Kidney (tissue), 14 donors: ENCODE results near the gene SIRT3. TPM values are rescaled to one million over a fixed set of nuclear protein-coding genes. Genes with fewer than 3 reads are reported as not detected.

ENCODE experiments used
- DNase-seq, 5 donors: peaks; one replicate each; pipeline ENCODE4 v3.0.0-alpha.2; 2013 to 2020
- FAIRE-seq: peaks from 2 replicates; lab custom pipeline; 2012; peaks lifted over from hg19 to GRCh38; lab: Jason Lieb, UNC
- H3K27ac ChIP-seq, 2 donors: one replicate each; pipeline ENCODE4 v1.7.0; 2013; ENCODE audit warnings: low read depth in 2 of 2, low read length in 2 of 2, inconsistent platforms in 1 of 2
- H3K27me3 ChIP-seq: one replicate; pipeline ENCODE4 v1.7.1; 2013; ENCODE audit warnings: low read length, inconsistent platforms; ENCODE audit not compliant: control insufficient read depth, insufficient read depth
- H3K36me3 ChIP-seq, 3 donors: one replicate each; pipeline versions ENCODE4 v1.7.0 to v1.7.1; 2013; ENCODE audit warnings: low read length in 3 of 3, control low read depth in 1 of 3, inconsistent platforms in 1 of 3; ENCODE audit not compliant: insufficient read depth in 3 of 3, control insufficient read depth in 2 of 3
- H3K4me1 ChIP-seq, 3 donors: one replicate each; pipeline versions ENCODE4 v1.7.0 to v1.7.1; 2013; ENCODE audit warnings: low read length in 3 of 3, inconsistent platforms in 1 of 3, low read depth in 1 of 3; ENCODE audit not compliant: control insufficient read depth in 2 of 3, insufficient read depth in 2 of 3
- H3K4me3 ChIP-seq, 3 donors: one replicate each; pipeline versions ENCODE4 v1.7.0 to v1.8.1; 2013; ENCODE audit warnings: low read length in 3 of 3, control low read depth in 1 of 3, inconsistent platforms in 1 of 3
- H3K9ac ChIP-seq, 3 donors: one replicate each; pipeline versions ENCODE4 v1.7.0 to v1.7.1; 2013; ENCODE audit warnings: low read length in 3 of 3, control low read depth in 1 of 3, inconsistent platforms in 1 of 3
- H3K9me3 ChIP-seq, 3 donors: one replicate each; pipeline versions ENCODE4 v1.7.0 to v1.7.1; 2013; ENCODE audit warnings: low read length in 3 of 3, control low read depth in 1 of 3, inconsistent platforms in 1 of 3; ENCODE audit not compliant: control insufficient read depth in 2 of 3, insufficient read depth in 1 of 3
- intact Hi-C: fragments of 100-400 bp; cut with DNase I; formaldehyde crosslinking; loops from one replicate; pipeline ENCODE4 v1.11.1; 2022
- polyA plus RNA-seq: library from polyadenylated mRNA; stranded (reverse); fragments of 350-450 nt; fragmentation: Illumina TruSeq; extraction: RNeasy Lipid Tissue Mini Kit (QIAGEN cat#74804); gene quantifications from one replicate; pipeline ENCODE4 v1.2.3, GENCODE V29; 2014; ENCODE audit warnings: low read depth, low replicate concordance; ENCODE audit not compliant: insufficient read depth
- total RNA-seq: library from RNA; stranded (reverse); fragmentation: NEBNext Ultra II Directional; extraction: Animal tissue kit (Norgen Biotek cat#: 25700); gene quantifications from one replicate; pipeline ENCODE4 v1.2.1, GENCODE V29; 2021
- TF ChIP-seq, protein P1 (sequence below): IDR thresholded peaks from 3 replicates; pipeline ENCODE4 v1.5.1; 2012; ENCODE audit warnings: mild to moderate bottlenecking, moderate library complexity, borderline replicate concordance; ENCODE audit not compliant: insufficient read depth; ENCODE audit errors: extremely low read depth
- donor health status: control.
- donor health status: control.
- donor health status: control.
- donor health status: control.
- donor health status: control.
- donor health status: DM: yes; HTN: yes; CAD: no.
- donor health status: Normal renal cell carcinoma (clear cell type).

SIRT3 gene
- total and polyA plus RNA-seq, 2 donors from 2014 or later, result 28.3 to 28.7 TPM

- H3K27ac ChIP-seq, result no peak overlapping the region
- intact Hi-C loops, result no loop called here
- FAIRE-seq, result no peak
Measured at GRCh38 chr11:250740-251299, 14.7 kb upstream of the SIRT3 start.

GRCh38 chr11:250274-250673 is 14.1 kb upstream of the SIRT3 start:
- H3K4me3 ChIP-seq, result no peak overlapping the region
- peaks cover 15 to 40% (median 36%) of the 10 kb centered on the region in 3 donors for H3K36me3 ChIP-seq
- TF ChIP-seq, protein P1, sequence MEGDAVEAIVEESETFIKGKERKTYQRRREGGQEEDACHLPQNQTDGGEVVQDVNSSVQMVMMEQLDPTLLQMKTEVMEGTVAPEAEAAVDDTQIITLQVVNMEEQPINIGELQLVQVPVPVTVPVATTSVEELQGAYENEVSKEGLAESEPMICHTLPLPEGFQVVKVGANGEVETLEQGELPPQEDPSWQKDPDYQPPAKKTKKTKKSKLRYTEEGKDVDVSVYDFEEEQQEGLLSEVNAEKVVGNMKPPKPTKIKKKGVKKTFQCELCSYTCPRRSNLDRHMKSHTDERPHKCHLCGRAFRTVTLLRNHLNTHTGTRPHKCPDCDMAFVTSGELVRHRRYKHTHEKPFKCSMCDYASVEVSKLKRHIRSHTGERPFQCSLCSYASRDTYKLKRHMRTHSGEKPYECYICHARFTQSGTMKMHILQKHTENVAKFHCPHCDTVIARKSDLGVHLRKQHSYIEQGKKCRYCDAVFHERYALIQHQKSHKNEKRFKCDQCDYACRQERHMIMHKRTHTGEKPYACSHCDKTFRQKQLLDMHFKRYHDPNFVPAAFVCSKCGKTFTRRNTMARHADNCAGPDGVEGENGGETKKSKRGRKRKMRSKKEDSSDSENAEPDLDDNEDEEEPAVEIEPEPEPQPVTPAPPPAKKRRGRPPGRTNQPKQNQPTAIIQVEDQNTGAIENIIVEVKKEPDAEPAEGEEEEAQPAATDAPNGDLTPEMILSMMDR, result no peak
- H3K9ac ChIP-seq, result no peak overlapping the region
- H3K4me1 ChIP-seq, result no peaks in the 10 kb centered on the region
- no peak overlapping the region for H3K27ac ChIP-seq
- FAIRE-seq, result no peak
- intact Hi-C loops, result no loop called here
- H3K9me3 ChIP-seq, result no peaks in the 10 kb centered on the region
- no peaks in the 10 kb centered on the region for H3K27me3 ChIP-seq
- no peak for DNase-seq

More at GRCh38 chr11:250740-251299, 14.7 kb upstream of the SIRT3 start:
- Histone ChIP-seq H3K27me3 (no peaks in the 10 kb centered on the region), H3K9ac (no peak overlapping the region), H3K4me3 (no peak overlapping the region), H3K36me3 (peaks cover 10 to 38% (median 35%) of the 10 kb centered on the region in 3 donors), H3K4me1 (no peaks in the 10 kb centered on the region), H3K9me3 (no peaks in the 10 kb centered on the region)
- DNase-seq, result peak in 4 of 5 donors; percentile 53 to 64 (median 61)
- TF ChIP-seq, protein P1, result peak; percentile 50

GRCh38 chr11:249062-249461 is 12.9 kb upstream of the SIRT3 start:
- H3K4me1 ChIP-seq, result no peaks in the 10 kb centered on the region
- H3K27ac ChIP-seq, result no peak overlapping the region
- TF ChIP-seq, protein P1, result no peak
- no peak for FAIRE-seq
- H3K36me3 ChIP-seq, result peaks cover 17 to 45% (median 43%) of the 10 kb centered on the region in 3 donors
- intact Hi-C loops, result no loop called here
- H3K4me3 ChIP-seq, result no peak overlapping the region
- no peaks in the 10 kb centered on the region for H3K9me3 ChIP-seq
- no peak overlapping the region for H3K9ac ChIP-seq
- no peak for DNase-seq
- H3K27me3 ChIP-seq, result no peaks in the 10 kb centered on the region
